HTR-8/SVneo (cell line): Measurements from ENCODE around the gene CSH1.
A peak's percentile ranks its signal among the peaks of the same experiment; 100 is the strongest.
"Not testable (repeated sequence)": the region's sequence is repeated elsewhere in the genome, so short reads cannot be mapped to it uniquely, and the experiment has no call there.

ENCODE experiments used
- DNase-seq: peaks from one replicate; pipeline ENCODE4 v3.0.0; 2011; ENCODE audit warnings: low spot score, mixed read lengths; ENCODE audit not compliant: insufficient read length
- FAIRE-seq: peaks from 2 replicates; lab custom pipeline; 2011; peaks lifted over from hg19 to GRCh38; lab: Jason Lieb, UNC

The CSH1 gene

DNA sequence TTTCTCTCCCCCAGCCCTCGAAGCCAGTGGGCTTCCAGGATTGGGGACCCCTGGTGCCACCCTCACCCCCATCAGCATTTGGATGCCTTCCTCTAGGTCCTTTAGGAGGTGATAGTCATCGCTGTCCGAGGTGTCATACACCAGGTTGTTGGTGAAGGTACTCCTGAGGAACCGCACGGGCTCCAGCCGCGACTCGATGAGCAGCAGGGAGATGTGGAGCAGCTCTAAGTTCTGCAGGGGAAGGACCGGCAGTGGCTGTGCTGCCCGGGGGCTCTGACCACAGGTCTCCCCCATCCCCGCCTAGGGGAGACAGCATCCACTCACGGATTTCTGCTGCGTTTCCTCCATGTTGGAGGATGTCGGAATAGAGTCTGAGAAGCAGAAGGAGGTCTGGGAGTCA, 13.7 kb upstream of the CSH1 start:
- no peak for DNase-seq
- FAIRE-seq = no peak

DNA sequence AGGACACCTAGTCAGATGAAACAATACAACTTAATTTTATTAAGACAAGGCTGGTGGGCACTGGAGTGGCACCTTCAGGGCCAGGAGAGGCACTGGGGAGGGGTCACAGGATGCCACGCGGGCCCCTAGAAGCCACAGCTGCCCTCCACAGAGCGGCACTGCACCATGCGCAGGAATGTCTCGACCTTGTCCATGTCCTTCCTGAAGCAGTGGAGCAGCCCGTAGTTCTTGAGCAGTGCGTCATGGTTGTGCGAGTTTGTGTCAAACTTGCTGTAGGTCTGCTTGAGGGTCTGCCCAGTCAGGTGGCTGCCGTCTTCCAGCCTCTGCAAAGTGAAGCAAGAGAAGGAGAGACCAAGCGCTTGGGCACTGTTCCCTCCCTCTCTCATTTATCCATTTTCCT, 13.2 kb upstream of the CSH1 start:
- not testable (repeated sequence) for FAIRE-seq, DNase-seq

DNA sequence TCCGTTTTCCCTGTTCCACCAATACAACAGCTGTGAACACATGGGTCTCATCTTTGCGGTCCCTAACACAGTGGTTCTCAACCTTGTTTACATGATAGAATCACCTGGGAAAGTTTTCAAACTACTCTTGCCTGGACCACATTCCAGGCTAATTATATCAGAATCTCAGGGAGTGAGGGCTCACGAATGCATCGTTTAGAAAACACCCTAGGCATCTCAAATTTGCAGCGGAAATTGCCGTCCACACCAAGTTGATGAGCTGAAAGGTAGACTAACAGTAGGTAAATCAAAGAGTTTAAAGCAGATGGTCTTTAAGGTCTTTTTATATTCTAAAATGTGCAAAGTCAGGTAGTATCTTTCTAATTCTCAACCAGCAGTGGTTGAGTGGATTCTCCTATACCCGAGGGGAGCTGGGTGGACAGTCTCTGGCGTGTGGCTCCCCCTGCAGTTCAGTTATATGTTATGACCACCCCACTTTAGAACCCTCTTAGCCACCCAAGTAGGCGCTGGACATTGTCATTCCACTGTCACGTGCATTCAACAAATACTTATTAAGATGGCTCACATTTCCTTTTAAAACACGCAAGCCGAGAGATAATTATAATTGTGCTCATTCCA, 10.9 kb upstream of the CSH1 start:
- FAIRE-seq, DNase-seq: not testable (repeated sequence)

DNA sequence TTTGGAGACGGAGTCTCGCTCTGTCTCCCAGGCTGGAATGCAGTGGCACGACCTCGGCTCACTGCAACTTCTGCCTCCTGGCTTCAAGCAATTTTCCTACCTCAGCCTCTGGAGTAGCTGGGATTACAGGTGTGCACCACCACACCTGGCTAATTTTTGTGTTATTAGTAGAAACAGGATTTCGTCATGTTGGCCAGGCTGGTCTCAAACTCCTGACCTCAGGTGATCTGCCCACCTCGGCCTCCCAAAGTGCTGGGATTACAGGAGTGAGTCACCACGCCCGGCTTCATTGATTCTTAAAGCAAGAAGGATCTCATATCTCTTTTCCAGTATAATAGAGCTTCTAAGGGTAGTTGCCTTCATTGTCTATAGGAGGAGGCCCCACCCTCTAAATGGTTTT, 8.4 kb upstream of the CSH1 start:
- not testable (repeated sequence) for DNase-seq, FAIRE-seq

DNA sequence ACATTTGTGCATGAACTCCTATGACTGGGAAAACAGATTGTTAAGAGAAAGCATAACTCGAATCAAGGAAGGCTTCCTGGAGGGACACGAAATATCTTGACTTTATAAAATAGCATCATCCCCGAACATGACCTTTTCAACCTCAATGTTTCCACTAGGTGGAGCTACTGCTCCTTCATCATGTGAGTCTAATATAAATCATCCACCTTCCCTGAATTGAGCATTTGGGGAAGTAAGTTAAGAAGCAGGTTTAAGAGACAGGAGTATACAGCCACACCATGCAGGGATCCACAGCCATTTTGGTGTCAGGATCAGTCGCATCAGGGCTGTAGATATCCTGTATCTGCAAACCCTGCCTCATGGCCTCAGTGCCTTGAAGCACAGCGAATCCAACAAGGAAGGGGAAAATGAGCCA, 7.4 kb upstream of the CSH1 start:
- not testable (repeated sequence) for DNase-seq
- peak; percentile 16 for FAIRE-seq

DNA sequence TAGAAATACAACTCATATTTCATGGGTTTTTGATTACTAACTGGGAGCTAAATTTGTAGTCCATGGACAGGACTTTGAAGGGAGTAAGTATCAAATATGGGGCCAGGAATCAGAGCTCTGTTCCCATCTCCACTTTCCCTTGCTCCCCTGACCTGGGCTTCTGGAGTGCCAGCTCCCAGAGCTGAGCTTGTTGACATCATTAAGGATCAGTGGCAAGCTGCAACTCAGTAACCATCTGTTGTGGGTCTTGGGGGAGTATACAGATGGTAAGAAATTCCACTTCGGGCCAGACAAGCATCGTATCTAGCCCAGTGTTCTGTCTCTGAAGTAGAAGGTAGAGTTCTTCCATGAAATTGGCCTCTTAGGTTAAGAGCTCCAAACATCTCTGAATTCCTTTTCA, 5.6 kb upstream of the CSH1 start:
- DNase-seq, FAIRE-seq: not testable (repeated sequence)

DNA sequence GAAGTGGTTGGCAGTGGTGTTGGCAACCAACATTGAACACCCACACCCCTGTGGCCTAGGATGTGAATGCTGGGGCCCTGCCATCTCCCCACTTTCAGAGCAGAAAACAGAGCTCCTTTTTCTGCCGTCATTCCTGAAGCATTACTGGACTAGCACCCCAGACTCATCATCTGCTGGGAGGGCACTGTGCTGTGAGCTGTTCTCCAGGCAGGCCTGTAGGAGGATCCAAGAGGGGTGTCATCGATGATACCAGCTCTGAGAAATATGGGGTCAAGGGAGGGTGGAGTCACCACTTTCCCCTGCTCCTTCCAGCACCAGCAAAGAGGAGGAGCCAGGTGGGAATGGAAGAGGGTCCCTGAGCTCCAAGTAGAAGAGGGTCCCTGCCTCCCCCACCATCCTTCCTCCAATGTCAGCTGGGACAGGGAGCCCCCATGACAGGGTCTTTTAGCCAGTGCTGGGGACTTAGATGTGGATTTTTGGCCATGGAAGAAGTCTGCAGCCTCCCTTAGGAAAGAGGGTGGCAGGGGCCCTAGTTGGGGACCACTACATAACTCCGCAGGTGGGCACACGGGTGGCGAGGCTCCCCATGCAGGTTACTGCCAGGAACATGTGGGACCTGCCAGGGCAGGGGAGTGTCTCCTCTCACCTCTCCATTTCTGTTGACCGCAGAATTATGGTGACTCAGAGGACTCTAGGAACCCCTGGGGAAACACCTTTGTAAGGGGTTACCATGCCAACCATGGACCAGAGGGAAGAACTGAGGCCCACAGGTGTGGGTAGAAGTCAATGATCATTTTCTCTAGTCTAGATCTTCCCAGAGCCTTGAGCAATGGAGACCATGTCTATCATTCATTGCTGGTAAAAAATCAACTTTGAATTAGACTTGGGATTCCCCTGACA, 2.8 kb upstream of the CSH1 start:
- FAIRE-seq, DNase-seq: not testable (repeated sequence)

DNA sequence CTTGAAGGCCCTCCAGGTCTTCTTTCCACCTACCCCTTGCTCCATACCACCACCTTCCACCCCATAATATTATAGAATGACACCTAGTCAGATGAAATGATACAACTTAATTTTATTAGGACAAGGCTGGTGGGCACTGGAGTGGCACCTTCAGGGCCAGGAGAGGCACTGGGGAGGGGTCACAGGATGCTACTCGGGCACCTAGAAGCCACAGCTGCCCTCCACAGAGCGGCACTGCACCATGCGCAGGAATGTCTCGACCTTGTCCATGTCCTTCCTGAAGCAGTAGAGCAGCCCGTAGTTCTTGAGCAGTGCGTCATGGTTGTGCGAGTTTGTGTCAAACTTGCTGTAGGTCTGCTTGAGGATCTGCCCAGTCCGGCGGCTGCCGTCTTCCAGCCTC, 1.6 kb downstream of the CSH1 start:
- DNase-seq, FAIRE-seq: not testable (repeated sequence)

DNA sequence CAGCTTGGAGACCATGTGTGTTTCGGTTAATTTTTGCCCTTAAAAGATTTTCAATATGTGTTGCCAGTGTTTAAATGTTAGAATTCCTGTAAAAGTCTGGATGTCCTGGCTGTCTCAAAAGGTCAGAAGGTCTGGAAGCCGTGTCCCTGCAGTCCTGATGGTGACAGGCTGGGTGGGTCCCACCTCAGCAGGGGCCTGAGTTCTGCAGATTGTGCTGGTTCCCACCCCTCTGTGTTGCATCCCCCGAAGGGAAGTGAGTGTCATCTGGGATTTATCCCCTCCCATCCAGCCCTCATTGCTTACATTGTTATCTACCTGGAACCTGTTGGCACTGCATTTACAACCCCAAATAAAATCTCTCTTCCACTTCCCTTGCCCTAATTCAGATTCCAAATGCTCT, 2.4 kb downstream of the CSH1 start:
- not testable (repeated sequence) for DNase-seq, FAIRE-seq

DNA sequence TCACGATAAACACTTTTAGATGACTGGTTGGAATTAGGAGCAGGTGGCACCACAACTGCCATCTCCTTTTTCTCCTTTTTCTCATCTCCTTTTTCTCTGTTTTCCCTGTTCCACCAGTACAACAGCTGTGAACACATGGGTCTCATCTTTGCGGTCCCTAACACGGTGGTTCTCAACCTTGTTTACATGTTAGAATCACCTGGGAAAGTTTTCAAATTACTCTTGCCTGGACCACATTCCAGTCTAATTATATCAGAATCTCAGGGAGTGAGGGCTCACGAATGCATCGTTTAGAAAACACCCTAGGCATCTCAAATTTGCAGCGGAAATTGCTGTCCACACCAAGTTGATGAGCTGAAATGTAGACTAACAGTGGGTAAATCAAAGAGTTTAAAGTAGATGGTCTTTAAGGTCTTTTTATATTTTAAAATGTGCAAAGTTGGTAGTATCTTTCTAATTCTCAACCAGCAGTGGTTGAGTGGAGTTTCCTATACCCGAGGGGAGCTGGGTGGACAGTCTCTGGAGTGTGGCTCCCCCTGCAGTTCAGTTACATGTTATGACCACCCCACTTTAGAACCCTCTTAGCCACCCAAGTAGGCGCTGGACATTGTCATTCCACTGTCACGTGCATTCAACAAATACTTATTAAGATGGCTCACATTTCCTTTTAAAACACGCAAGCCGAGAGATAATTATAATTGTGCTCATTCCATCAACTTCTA, 3.9 kb downstream of the CSH1 start:
- FAIRE-seq, DNase-seq: not testable (repeated sequence)

DNA sequence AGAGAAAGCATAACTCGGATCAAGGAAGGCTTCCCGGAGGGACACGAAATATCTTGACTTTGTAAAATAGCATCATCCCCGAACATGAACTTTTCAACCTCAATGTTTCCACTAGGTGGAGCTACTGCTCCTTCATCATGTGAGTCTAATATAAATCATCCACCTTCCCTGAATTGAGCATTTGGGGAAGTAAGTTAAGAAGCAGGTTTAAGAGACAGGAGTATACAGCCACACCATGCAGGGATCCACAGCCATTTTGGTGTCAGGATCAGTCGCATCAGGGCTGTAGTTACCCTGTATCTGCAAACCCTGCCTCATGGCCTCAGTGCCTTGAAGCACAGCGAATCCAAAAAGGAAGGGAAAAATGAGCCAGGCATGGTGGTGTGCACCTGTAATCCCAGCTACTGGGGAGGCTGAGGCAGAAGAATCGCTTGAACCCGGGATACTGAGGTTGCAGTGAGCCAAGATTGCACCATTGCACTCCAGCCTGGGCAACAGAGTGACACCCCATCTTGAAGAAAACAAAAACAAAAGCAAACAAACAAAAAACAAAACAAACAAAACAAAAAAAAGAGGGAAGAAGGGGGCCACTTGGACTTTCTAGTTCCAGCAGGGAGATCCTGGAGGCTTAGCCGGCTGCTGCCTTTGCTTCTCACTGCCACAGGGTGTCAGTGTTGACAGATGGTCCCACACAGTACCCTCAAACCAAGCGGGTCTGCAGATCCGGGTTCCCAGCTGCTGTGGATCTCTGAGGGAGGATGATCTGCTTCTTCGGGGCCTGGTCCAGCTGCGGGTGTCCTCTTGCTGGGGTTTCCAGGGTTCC, 7.1 kb downstream of the CSH1 start:
- FAIRE-seq, DNase-seq: not testable (repeated sequence)

DNA sequence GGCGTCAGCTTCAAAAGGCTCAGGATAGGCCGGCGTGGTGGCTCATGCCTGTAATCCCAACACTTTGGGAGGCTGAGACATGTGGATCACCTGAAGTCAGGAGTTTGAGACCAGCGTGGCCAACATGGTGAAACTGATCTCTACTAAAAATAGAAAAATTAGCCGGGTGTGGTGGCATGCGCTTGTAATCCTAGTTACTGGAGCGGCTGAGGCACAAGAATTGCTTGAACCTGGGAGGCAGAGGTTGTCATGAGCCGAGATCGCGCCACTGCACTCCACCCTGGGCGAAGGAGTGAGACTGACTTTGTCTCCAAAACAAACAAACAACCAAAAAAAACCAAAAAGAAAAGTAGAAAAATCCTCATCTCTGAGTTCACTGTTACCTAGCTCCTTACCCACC, 11.3 kb downstream of the CSH1 start:
- DNase-seq, FAIRE-seq: not testable (repeated sequence)

DNA sequence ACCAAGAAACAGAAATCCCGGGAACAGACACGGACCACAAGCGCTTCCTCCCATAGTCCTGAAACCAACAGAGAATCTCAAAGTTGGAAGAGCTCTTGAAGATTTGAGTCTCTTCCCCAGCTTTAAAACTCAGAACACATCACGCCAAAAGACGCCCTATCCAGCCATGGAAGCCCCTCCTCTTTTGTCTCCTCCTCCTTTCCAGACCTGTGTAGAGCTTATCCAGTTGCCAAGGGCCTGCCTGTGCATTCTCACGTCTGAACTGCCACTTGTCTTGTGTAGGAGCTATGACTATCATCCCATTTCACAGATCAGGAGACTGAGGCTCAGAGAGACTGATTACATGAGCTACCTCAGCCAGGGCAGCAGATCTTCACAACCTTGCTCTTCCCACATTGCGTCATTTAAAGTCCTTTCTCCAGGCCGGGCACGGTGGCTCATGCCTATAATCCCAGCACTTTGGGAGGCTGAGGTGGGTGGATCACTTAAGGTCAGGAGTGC, 13.7 kb downstream of the CSH1 start:
- DNase-seq, FAIRE-seq: not testable (repeated sequence)

DNA sequence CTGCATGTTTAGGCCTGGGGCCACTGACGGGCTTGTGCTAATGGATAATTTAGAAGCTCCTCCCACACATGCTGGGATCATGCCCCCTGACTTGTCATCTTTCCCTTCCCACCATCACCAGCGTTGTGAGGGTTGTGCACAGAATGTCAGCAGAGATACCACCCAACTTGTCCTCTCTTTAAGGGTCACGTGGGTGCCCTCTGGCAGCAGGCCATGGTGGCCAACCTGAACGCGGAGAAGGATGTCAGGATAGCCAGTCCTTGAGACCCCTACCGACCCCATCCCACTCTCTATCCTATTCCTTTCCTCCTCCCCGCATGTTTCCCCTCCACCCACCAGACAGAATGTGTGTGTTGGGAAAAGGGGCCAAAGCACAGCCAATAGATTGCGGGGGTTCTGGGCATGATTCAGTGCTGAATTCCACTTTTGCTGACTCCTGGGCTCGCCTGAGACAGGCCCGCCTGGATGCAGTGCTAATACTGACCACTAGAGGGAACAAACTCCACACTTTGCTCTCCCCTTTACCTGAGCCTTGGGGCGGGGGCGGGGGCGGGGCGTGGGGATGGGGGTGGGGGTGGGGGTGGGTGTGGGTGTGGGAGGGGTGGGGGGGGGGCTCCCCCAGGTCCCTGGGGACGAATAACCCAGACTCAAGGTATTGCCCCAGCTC, 14.3 kb downstream of the CSH1 start, which contains the start of gene GH2:
GH2 (minus strand) TSS at position 10 of the 667 bp plus-strand sequence. CDS start 143 bp downstream, outside the sequence.
- DNase-seq (peak; percentile 88), FAIRE-seq (no peak)

DNA sequence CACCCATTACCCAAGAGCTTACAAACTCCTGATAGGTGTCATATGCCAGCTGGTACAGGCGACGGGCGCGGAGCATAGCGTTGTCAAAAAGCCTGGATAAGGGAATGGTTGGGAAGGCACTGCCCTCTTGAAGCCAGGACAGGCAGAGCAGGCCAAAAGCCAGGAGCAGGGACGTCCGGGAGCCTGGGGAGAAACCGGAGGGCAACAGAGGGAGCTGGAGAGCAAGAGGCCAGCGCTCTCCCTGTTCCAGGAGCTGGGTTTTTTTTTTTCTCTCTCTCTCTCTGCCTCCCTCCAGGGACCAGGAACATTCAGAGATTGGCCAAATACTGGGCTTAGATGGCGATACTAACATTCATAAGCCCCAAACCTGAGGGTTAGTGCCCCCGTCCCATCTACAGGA, 15.0 kb downstream of the CSH1 start:
- not testable (repeated sequence) for DNase-seq, FAIRE-seq

DNA sequence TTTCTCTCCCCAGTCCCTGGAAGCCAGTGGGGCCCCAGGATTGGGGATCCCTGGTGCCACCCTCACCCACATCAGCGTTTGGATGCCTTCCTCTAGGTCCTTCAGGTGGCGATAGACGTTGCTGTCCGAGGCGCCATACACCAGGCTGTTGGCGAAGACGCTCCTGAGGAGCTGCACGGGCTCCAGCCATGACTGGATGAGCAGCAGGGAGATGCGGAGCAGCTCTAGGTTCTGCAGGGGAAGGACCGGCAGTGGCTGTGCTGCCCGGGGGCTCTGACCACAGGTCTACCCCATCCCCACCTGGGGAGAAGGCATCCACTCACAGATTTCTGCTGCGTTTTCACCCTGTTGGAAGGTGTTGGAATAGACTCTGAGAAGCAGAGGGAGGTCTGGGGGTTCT, 15.7 kb downstream of the CSH1 start:
- FAIRE-seq = no peak

DNA sequence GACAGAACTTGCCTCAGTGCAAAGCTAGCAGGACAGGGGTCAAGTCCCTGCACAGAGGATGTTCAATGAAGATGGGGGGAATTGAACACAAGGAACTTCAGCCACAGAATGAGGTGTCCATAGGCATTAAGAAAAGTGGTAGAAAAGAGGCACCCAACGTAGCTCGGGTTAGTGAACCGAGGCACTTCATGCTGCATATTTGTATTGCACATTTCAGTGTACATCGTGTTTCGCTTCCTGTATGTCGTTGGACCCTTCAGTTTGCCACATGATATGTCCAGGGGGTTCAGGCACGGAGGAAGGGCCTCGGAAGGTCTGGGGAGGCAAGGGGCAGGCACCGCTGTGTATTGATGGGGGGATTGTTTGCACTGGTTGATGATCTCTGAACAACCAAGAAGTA, 18.0 kb downstream of the CSH1 start:
- not testable (repeated sequence) for FAIRE-seq, DNase-seq

More for the DNA sequence above, 15.7 kb downstream of the CSH1 start:
- no peak for DNase-seq

DNA sequence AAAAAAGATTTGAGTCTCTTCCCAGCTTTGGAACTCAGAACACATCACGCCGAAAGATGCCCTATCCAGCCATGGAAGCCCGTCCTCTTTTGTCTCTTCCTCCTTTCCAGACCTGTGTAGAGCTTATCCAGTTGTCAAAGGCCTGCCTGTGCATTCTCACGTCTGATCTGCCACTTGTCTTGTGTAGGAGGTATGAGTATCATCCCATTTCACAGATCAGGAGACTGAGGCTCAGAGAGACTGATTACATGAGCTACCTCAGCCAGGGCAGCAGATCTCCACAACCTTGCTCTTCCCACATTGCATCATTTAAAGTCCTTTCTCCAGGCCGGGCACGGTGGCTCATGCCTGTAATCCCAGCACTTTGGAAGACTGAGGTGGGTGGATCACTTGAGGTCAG, 21.7 kb downstream of the CSH1 start:
- not testable (repeated sequence) for FAIRE-seq, DNase-seq
